Transverse colon (tissue), 4 donors: ENCODE measurements around the gene LCLAT1. TPM values are rescaled to one million over a fixed set of nuclear protein-coding genes. Genes with fewer than 3 reads are reported as not detected.

Experiments
- DNase-seq: peaks from one replicate; pipeline ENCODE4 v3.0.0-alpha.2; 2019
- H3K27ac ChIP-seq, 4 donors: fragments of 200-600 bp; sonication (generic); 2 replicates each; pipeline ENCODE4 v1.5.1; 2016 to 2018; ENCODE audit warnings: inconsistent platforms in 4 of 4
- H3K27me3 ChIP-seq: fragments of 200-600 bp; sonication (generic); 2 replicates; pipeline ENCODE4 v1.5.1; 2017; ENCODE audit warnings: inconsistent platforms
- H3K36me3 ChIP-seq, 4 donors: fragments of 200-600 bp; sonication (generic); 2 replicates each; pipeline ENCODE4 v1.5.1; 2017 to 2019; ENCODE audit warnings: inconsistent platforms in 4 of 4
- H3K4me1 ChIP-seq, 4 donors: fragments of 200-600 bp; sonication (generic); 2 replicates each; pipeline ENCODE4 v1.5.1; 2017 to 2020; ENCODE audit warnings: inconsistent platforms in 4 of 4
- H3K4me3 ChIP-seq, 4 donors: fragments of 200-600 bp; sonication (generic); 1 replicate in 1 of 4; 2 replicates in 3 of 4; pipeline versions ENCODE4 v1.5.1 to v1.6.1; 2017 to 2019; ENCODE audit warnings: inconsistent platforms in 4 of 4
- H3K9me3 ChIP-seq, 2 donors: fragments of 200-600 bp; sonication (generic); 2 replicates each; pipeline ENCODE4 v1.5.1; 2017 to 2019; ENCODE audit warnings: inconsistent platforms in 2 of 2
- CTCF ChIP-seq, 5 experiments: fragments of 200-600 bp in 3 of 5; fragments of 450-650 bp in 2 of 5; sonication (generic) in 3 of 5; IDR thresholded peaks; 1 replicate in 2 of 5; 2 replicates in 3 of 5; pipeline ENCODE4 v1.5.1; 2016 to 2017; ENCODE audit warnings: antibody characterized with exemption in 5 of 5, inconsistent platforms in 3 of 5, mild to moderate bottlenecking in 2 of 5, moderate library complexity in 1 of 5
- EP300 ChIP-seq: sonication (generic); formaldehyde crosslinking; IDR thresholded peaks from one replicate; pipeline ENCODE4 v1.6.1; 2017; ENCODE audit warnings: antibody characterized with exemption, low read depth
- POLR2A ChIP-seq: fragments of 450-650 bp; IDR thresholded peaks from one replicate; pipeline ENCODE4 v1.6.1; 2016; ENCODE audit warnings: antibody characterized with exemption, mild to moderate bottlenecking, moderate library complexity
- POLR2AphosphoS5 ChIP-seq, 3 donors: sonication (generic); formaldehyde crosslinking; IDR thresholded peaks; one replicate each; pipeline ENCODE4 v1.6.1; 2016; ENCODE audit warnings: antibody characterized with exemption in 3 of 3
- WGBS, 2 donors: methylation state at CpG; one replicate each; pipeline ENCODE4 v1.1.5; 2018; ENCODE audit warnings: low coverage in 1 of 2; 5-methylcytosine and 5-hydroxymethylcytosine counted together
- in situ Hi-C, 4 donors: fragments of 200-750 bp; cut with MboI; loops; one replicate each; pipeline versions ENCODE4 v1.15.0 to v1.15.1; 2017; ENCODE audit warnings: low sequenced_read_pairs in 3 of 4, low pct_ligation_motif_present in 1 of 4, low pct_unique_long_range_greater_than_20kb in 1 of 4
- intact Hi-C: fragments of 100-400 bp; cut with DNase I; formaldehyde crosslinking; loops from one replicate; pipeline ENCODE4 v1.15.1; 2023; ENCODE audit warnings: low total_unique reads
- total RNA-seq, 4 donors: library from RNA; depleted of rRNA; stranded (reverse); fragments of >200 nt; gene quantifications; one replicate each; pipeline ENCODE4 v1.1.0, GENCODE V29; 2016

The LCLAT1 gene
- total RNA-seq, 4 donors from 2014 or later, result 10.9 to 26.5 (median 16.6) TPM

- no peak for DNase-seq
- Histone ChIP-seq H3K27ac (no peak overlapping the region), H3K4me1 (peaks cover 0 to 10% (median 3%) of the 10 kb centered on the region in 4 donors), H3K4me3 (no peak overlapping the region), H3K36me3 (no peaks in the 10 kb centered on the region), H3K27me3 (no peaks in the 10 kb centered on the region), H3K9me3 (peaks cover 0 to 4% of the 10 kb centered on the region in 2 donors)
- in situ Hi-C loops, result no loop called here
- no peak for TF ChIP-seq POLR2A
- no peak for TF ChIP-seq EP300
- no peak for TF ChIP-seq POLR2AphosphoS5 (IDR thresholded peaks at IDR 0.05)
- no peak for TF ChIP-seq CTCF (IDR thresholded peaks at IDR 0.05)
- intact Hi-C loops, result no loop called here
- WGBS, 2 donors, result 94 to 100% methylated on average over 1 of the region's 1 CpG
Measured at GRCh38 chr2:30541680-30542079, 94.6 kb downstream of the LCLAT1 start.

GRCh38 chr2:30545875-30546274 is 98.8 kb downstream of the LCLAT1 start:
- H3K9me3 ChIP-seq, result peaks cover 0 to 4% of the 10 kb centered on the region in 2 donors
- no peak overlapping the region for H3K27ac ChIP-seq
- DNase-seq, result no peak
- intact Hi-C loops, result loop anchor here (5.0 kb wide), 1 partner anchor 1466 kb away; the partner anchor contains the start of gene MEMO1
- H3K4me3 ChIP-seq, result no peak overlapping the region
- no peak for TF ChIP-seq POLR2A
- no peak for TF ChIP-seq POLR2AphosphoS5 (IDR thresholded peaks at IDR 0.05)
- no peak for TF ChIP-seq EP300
- TF ChIP-seq CTCF (IDR thresholded peaks at IDR 0.05), result no peak
- H3K36me3 ChIP-seq, result no peaks in the 10 kb centered on the region
- in situ Hi-C loops, result no loop called here
- peaks cover 0 to 10% (median 3%) of the 10 kb centered on the region in 4 donors for H3K4me1 ChIP-seq
- no peaks in the 10 kb centered on the region for H3K27me3 ChIP-seq
- 81 to 88% methylated on average over 1 of the region's 1 CpG for WGBS, 2 donors

- intact Hi-C loops, result loop anchor here (5.0 kb wide), 1 partner anchor 1464 kb away; the partner anchor contains the start of gene MEMO1
- Histone ChIP-seq H3K9me3 (no peaks in the 10 kb centered on the region), H3K27me3 (no peaks in the 10 kb centered on the region), H3K4me3 (no peak overlapping the region), H3K27ac (no peak overlapping the region), H3K4me1 (peaks cover 0 to 10% (median 3%) of the 10 kb centered on the region in 4 donors), H3K36me3 (no peaks in the 10 kb centered on the region)
- in situ Hi-C loops, result no loop called here
- TF ChIP-seq POLR2A, result no peak
- no peak for TF ChIP-seq EP300
- TF ChIP-seq CTCF (IDR thresholded peaks at IDR 0.05), result no peak
- no peak for TF ChIP-seq POLR2AphosphoS5 (IDR thresholded peaks at IDR 0.05)
- 77 to 78% methylated on average over 2 of the region's 2 CpGs for WGBS, 2 donors
- DNase-seq, result no peak
Measured at GRCh38 chr2:30548386-30548785, 101.3 kb downstream of the LCLAT1 start.

- Histone ChIP-seq H3K4me1 (peaks cover 0 to 10% (median 3%) of the 10 kb centered on the region in 4 donors), H3K36me3 (no peaks in the 10 kb centered on the region), H3K4me3 (no peak overlapping the region), H3K27ac (no peak overlapping the region), H3K27me3 (no peaks in the 10 kb centered on the region), H3K9me3 (no peaks in the 10 kb centered on the region)
- in situ Hi-C loops, result no loop called here
- no peak for DNase-seq
- TF ChIP-seq CTCF (IDR thresholded peaks at IDR 0.05) (no peak), POLR2AphosphoS5 (IDR thresholded peaks at IDR 0.05) (no peak), EP300 (no peak), POLR2A (no peak)
- WGBS, 2 donors, result 95 to 98% methylated on average over 2 of the region's 2 CpGs
- intact Hi-C loops, result loop anchor here (5.0 kb wide), 1 partner anchor 1463 kb away; the partner anchor contains the start of gene MEMO1
Measured at GRCh38 chr2:30549096-30549495, 102.0 kb downstream of the LCLAT1 start.
